A673 (cell line): ENCODE data around the gene C1orf210. TPM values are rescaled to one million over a fixed set of nuclear protein-coding genes. Genes with fewer than 3 reads are reported as not detected.

Experiments
- BruUV-seq: library from RNA; stranded (reverse); fragments of 400-500 nt; replicated peaks from 2 replicates; lab custom pipeline; 2021; lab: Mats Ljungman, UMichigan
- CTCF ChIA-PET: fragments of 300-600 bp; sonication (Branson Sonifier 250); formaldehyde crosslinking; loops from one replicate; lab custom pipeline; 2022; ENCODE audit warnings: antibody characterized with exemption; lab: Charles Lee
- POLR2A ChIA-PET: fragments of 300-600 bp; sonication (Branson Sonifier 250); formaldehyde crosslinking; loops from one replicate; lab custom pipeline; 2022; ENCODE audit warnings: antibody characterized with exemption; ENCODE audit not compliant: low non-redundant PET; lab: Charles Lee
- DNase-seq: peaks from one replicate; pipeline ENCODE4 v3.0.0-alpha.2; 2015; ENCODE audit warnings: low spot score
- H3K27ac ChIP-seq: fragments of 200-600 bp; sonication (generic); 2 replicates; pipeline ENCODE4 v1.5.1; 2016; ENCODE audit warnings: mixed run types, low read depth, mild to moderate bottlenecking, mixed read lengths, antibody characterized with exemption, low read length; ENCODE audit not compliant: poor library complexity, severe bottlenecking
- H3K27me3 ChIP-seq: fragments of 200-600 bp; sonication (generic); replicated peaks from 2 replicates; pipeline ENCODE4 v1.6.1; 2017; ENCODE audit warnings: mixed run types, low read depth, mild to moderate bottlenecking, mixed read lengths, antibody characterized with exemption, low read length; ENCODE audit not compliant: insufficient read depth, poor library complexity
- H3K36me3 ChIP-seq: fragments of 200-600 bp; sonication (generic); 2 replicates; pipeline ENCODE4 v1.6.1; 2016; ENCODE audit warnings: mixed run types, mild to moderate bottlenecking, mixed read lengths, antibody characterized with exemption, low read length; ENCODE audit not compliant: insufficient read depth, poor library complexity, severe bottlenecking
- H3K4me1 ChIP-seq: fragments of 200-600 bp; sonication (generic); 2 replicates; pipeline ENCODE4 v1.6.1; 2017; ENCODE audit warnings: mixed run types, mild to moderate bottlenecking, mixed read lengths, antibody characterized with exemption, low read length; ENCODE audit not compliant: insufficient read depth, poor library complexity, severe bottlenecking
- H3K4me3 ChIP-seq: fragments of 200-600 bp; sonication (generic); 2 replicates; pipeline ENCODE4 v1.5.1; 2016; ENCODE audit warnings: low read depth, mixed run types, mild to moderate bottlenecking, mixed read lengths, low read length; ENCODE audit not compliant: poor library complexity, severe bottlenecking
- H3K9me3 ChIP-seq: fragments of 200-600 bp; sonication (generic); 2 replicates; pipeline ENCODE4 v1.6.1; 2016; ENCODE audit warnings: mixed run types, low read depth, mild to moderate bottlenecking, mixed read lengths, antibody characterized with exemption, low read length; ENCODE audit not compliant: poor library complexity, severe bottlenecking
- CTCF ChIP-seq: fragments of 300-800, 200-600 bp; sonication (generic); conservative IDR thresholded peaks from 2 replicates; pipeline ENCODE4 v1.5.1; 2017; ENCODE audit warnings: low read depth, mild to moderate bottlenecking, antibody characterized with exemption, low read length, moderate library complexity, mixed read lengths
- EZH2 ChIP-seq: fragments of 200-600 bp; sonication (generic); IDR thresholded peaks from 2 replicates; pipeline ENCODE4 v1.6.1; 2017; ENCODE audit warnings: borderline replicate concordance, low read depth, mild to moderate bottlenecking, mixed read lengths, antibody characterized with exemption, low read length; ENCODE audit not compliant: poor library complexity, severe bottlenecking
- intact Hi-C: fragments of 100-400 bp; cut with micrococcal nuclease; formaldehyde crosslinking; loops from one replicate; pipeline ENCODE4 v1.10.0; 2022; ENCODE audit not compliant: unreplicated experiment
- total RNA-seq: library from RNA; stranded (reverse); gene quantifications from 2 replicates; pipeline ENCODE4 v1.2.3, GENCODE V29; 2021

The C1orf210 gene
- total RNA-seq, 1 experiment from 2014 or later: not detected

GRCh38 chr1:43267291-43267805 is 18.0 kb downstream of the C1orf210 start:
- no TSS peak for BruUV-seq
- no peak overlapping the region for H3K4me3 ChIP-seq
- no peak for TF ChIP-seq CTCF
- no peak for TF ChIP-seq EZH2
- H3K27me3 ChIP-seq: no peaks in the 10 kb centered on the region
- no peak for DNase-seq
- H3K36me3 ChIP-seq: no peaks in the 10 kb centered on the region
- no peak overlapping the region for H3K27ac ChIP-seq
- no peaks in the 10 kb centered on the region for H3K4me1 ChIP-seq
- intact Hi-C loops: no loop called here
- H3K9me3 ChIP-seq: peaks cover 14% of the 10 kb centered on the region
- CTCF ChIA-PET: no interaction called here
- POLR2A ChIA-PET: no interaction called here

GRCh38 chr1:43266881-43267280 is 18.5 kb downstream of the C1orf210 start:
- intact Hi-C loops: no loop called here
- no peak for TF ChIP-seq EZH2
- no peak for TF ChIP-seq CTCF
- CTCF ChIA-PET: no interaction called here
- Histone ChIP-seq H3K9me3 (peaks cover 14% of the 10 kb centered on the region), H3K36me3 (no peaks in the 10 kb centered on the region), H3K27me3 (no peaks in the 10 kb centered on the region), H3K4me1 (no peaks in the 10 kb centered on the region), H3K27ac (no peak overlapping the region), H3K4me3 (no peak overlapping the region)
- DNase-seq: no peak
- POLR2A ChIA-PET: no interaction called here
- BruUV-seq: no TSS peak

- no TSS peak for BruUV-seq
Measured at GRCh38 chr1:43265431-43265830, 19.9 kb downstream of the C1orf210 start.

More at GRCh38 chr1:43265431-43265830, 19.9 kb downstream of the C1orf210 start:
- intact Hi-C loops: no loop called here
- H3K27ac ChIP-seq: no peak overlapping the region
- no peak for TF ChIP-seq CTCF
- TF ChIP-seq EZH2: no peak
- ChIA-PET CTCF (no interaction called here), POLR2A (no interaction called here)
- H3K4me1 ChIP-seq: no peaks in the 10 kb centered on the region
- DNase-seq: no peak
- no peaks in the 10 kb centered on the region for H3K27me3 ChIP-seq
- no peak overlapping the region for H3K4me3 ChIP-seq
- peaks cover 14% of the 10 kb centered on the region for H3K9me3 ChIP-seq
- no peaks in the 10 kb centered on the region for H3K36me3 ChIP-seq
